Body of pancreas (tissue), 4 donors: Measurements from ENCODE around the gene PCDH15.

Experiments
- CTCF ChIP-seq, 7 experiments: fragments of 450-650 bp in 4 of 7; fragments of 200-600 bp in 3 of 7; sonication (generic) in 3 of 7; IDR thresholded peaks; one replicate each; pipeline ENCODE4 v1.5.1; 2016 to 2019; ENCODE audit warnings: antibody characterized with exemption in 7 of 7
- POLR2A ChIP-seq, 3 donors: fragments of 450-650 bp; IDR thresholded peaks; one replicate each; pipeline ENCODE4 v1.6.1; 2016; ENCODE audit warnings: antibody characterized with exemption in 3 of 3, mild to moderate bottlenecking in 2 of 3

GRCh38 chr10:54554028-54554427 lies 247.0 kb downstream of the PCDH15 start:
- no peak for TF ChIP-seq CTCF (IDR thresholded peaks at IDR 0.05)
- TF ChIP-seq POLR2A (IDR thresholded peaks at IDR 0.05) = no peak
